Neural crest cell (in vitro differentiated cells): Measurements from ENCODE around the gene MEOX2. TPM values are rescaled to one million over a fixed set of nuclear protein-coding genes. Genes with fewer than 3 reads are reported as not detected.

ENCODE experiments used
- DNase-seq: peaks from one replicate; pipeline ENCODE4 v3.0.0; 2021; ENCODE audit warnings: low read depth, mixed read lengths, low spot score
- H3K27ac Mint-ChIP-seq: one replicate; pipeline ENCODE4 v1.8.0; 2021; ENCODE audit warnings: mild to moderate bottlenecking, mixed read lengths; ENCODE audit not compliant: unreplicated experiment
- H3K27me3 Mint-ChIP-seq: 2 replicates; pipeline ENCODE4 v1.8.0; 2021; ENCODE audit warnings: low read depth, mild to moderate bottlenecking, mixed read lengths
- H3K36me3 Mint-ChIP-seq: 2 replicates; pipeline ENCODE4 v1.8.0; 2021; ENCODE audit warnings: low read depth, mild to moderate bottlenecking, mixed read lengths
- H3K4me1 Mint-ChIP-seq: 2 replicates; pipeline ENCODE4 v1.8.0; 2021; ENCODE audit warnings: mixed read lengths
- H3K4me3 Mint-ChIP-seq: one replicate; pipeline ENCODE4 v1.8.0; 2021; ENCODE audit warnings: mild to moderate bottlenecking, mixed read lengths
- H3K9me3 Mint-ChIP-seq: 2 replicates; pipeline ENCODE4 v1.8.0; 2021; ENCODE audit warnings: mixed read lengths
- CTCF ChIP-seq: fragments of 200-600 bp; sonication (generic); conservative IDR thresholded peaks from 2 replicates; pipeline ENCODE4 v1.5.0; 2021; ENCODE audit warnings: antibody characterized with exemption, mild to moderate bottlenecking
- long read RNA-seq: library from polyadenylated mRNA; unstranded; transcript quantifications from one replicate; pipeline ENCODE4 v2.0.0, GENCODE V29; 2020
- total RNA-seq: library from RNA; stranded (reverse); gene quantifications from 2 replicates; pipeline ENCODE4 v1.2.1, GENCODE V29; 2021

Gene MEOX2
- total RNA-seq, result 1.3 and 1.4 TPM in 2 replicates
- long read RNA-seq, partial matches to known transcripts, result 0 of 4 reads
- long read RNA-seq, other reads (novel, unspliced or antisense), result 0 of 4 reads

GRCh38 chr7:15686295-15686956 lies at the start of gene MEOX2:
TSS of gene MEOX2 (minus strand) at chr7:15686683. CDS start at chr7:15686402, 281 bp downstream.
- Mint-ChIP-seq H3K36me3 (no peaks in the 10 kb centered on the region), H3K27me3 (peaks cover 86% of the 10 kb centered on the region), H3K4me1 (peaks cover 41% of the 10 kb centered on the region), H3K27ac (peak within 1 kb of the TSS; percentile 37), H3K9me3 (no peaks in the 10 kb centered on the region), H3K4me3 (peak within 1 kb of the TSS; percentile 87)
- DNase-seq, result peak; percentile 41
- TF ChIP-seq CTCF, result no peak

GRCh38 chr7:15729746-15730145 lies 43.3 kb upstream of the MEOX2 start:
- TF ChIP-seq CTCF, result no peak
- DNase-seq, result no peak
- no peak overlapping the region for H3K4me3 Mint-ChIP-seq
- H3K36me3 Mint-ChIP-seq, result no peaks in the 10 kb centered on the region
- no peak overlapping the region for H3K27ac Mint-ChIP-seq
- peaks cover 2% of the 10 kb centered on the region for H3K9me3 Mint-ChIP-seq
- H3K4me1 Mint-ChIP-seq, result peaks cover 1% of the 10 kb centered on the region
- no peaks in the 10 kb centered on the region for H3K27me3 Mint-ChIP-seq

- Mint-ChIP-seq H3K4me1 (peaks cover 9% of the 10 kb centered on the region), H3K27me3 (no peaks in the 10 kb centered on the region), H3K9me3 (peaks cover 2% of the 10 kb centered on the region), H3K4me3 (no peak overlapping the region), H3K27ac (no peak overlapping the region), H3K36me3 (no peaks in the 10 kb centered on the region)
- DNase-seq, result no peak
- TF ChIP-seq CTCF, result no peak
Measured at GRCh38 chr7:15725051-15725450, 38.6 kb upstream of the MEOX2 start.

- TF ChIP-seq CTCF, result no peak
- Mint-ChIP-seq H3K27me3 (no peaks in the 10 kb centered on the region), H3K4me1 (peaks cover 16% of the 10 kb centered on the region), H3K36me3 (no peaks in the 10 kb centered on the region), H3K27ac (no peak overlapping the region), H3K4me3 (no peak overlapping the region), H3K9me3 (peaks cover 2% of the 10 kb centered on the region)
- DNase-seq, result no peak
Measured at GRCh38 chr7:15723841-15724240, 37.4 kb upstream of the MEOX2 start.

- Mint-ChIP-seq H3K9me3 (no peaks in the 10 kb centered on the region), H3K4me1 (peaks cover 16% of the 10 kb centered on the region), H3K36me3 (no peaks in the 10 kb centered on the region), H3K4me3 (no peak overlapping the region), H3K27ac (no peak overlapping the region), H3K27me3 (no peaks in the 10 kb centered on the region)
- TF ChIP-seq CTCF, result peak; percentile 88
- peak; percentile 17 for DNase-seq
Measured at GRCh38 chr7:15720849-15721471, 34.5 kb upstream of the MEOX2 start.
